ENCODE data around the gene NCAPG2.

NCAPG2 gene

GRCh38 chr7:158742065-158742821 is 37.6 kb upstream of the NCAPG2 start:
- H3K4me1 ChIP-seq (ENCODE audit: control insufficient read depth, insufficient read depth, low read depth, low read length): peaks cover 19% of the 10 kb centered on the region
- H4K8ac ChIP-seq (ENCODE audit: low read length): peak overlapping the region; percentile 81
- H2BK120ac ChIP-seq (ENCODE audit: low read depth, low read length): no peak overlapping the region
- 98% methylated on average over 19 of the region's 19 CpGs for WGBS
- peak overlapping the region; percentile 28 for H3K27ac ChIP-seq (ENCODE audit: low read length, poor library complexity, severe bottlenecking)
- no peak overlapping the region for H3K23ac ChIP-seq (ENCODE audit: low read length in 2 of 2)
- no peak overlapping the region for H2AFZ ChIP-seq (ENCODE audit: low read depth, low read length)
- H3K4me3 ChIP-seq (ENCODE audit: insufficient read depth in 1 of 2, low read depth in 1 of 2, low read length in 2 of 2): no peak overlapping the region
- no peaks in the 10 kb centered on the region for H3K27me3 ChIP-seq (ENCODE audit: control insufficient read depth in 1 of 2, insufficient read depth in 1 of 2, low read length in 2 of 2)
- H3K9me3 ChIP-seq (ENCODE audit: control insufficient read depth, low read length): no peaks in the 10 kb centered on the region
- H3K14ac ChIP-seq (ENCODE audit: low read length in 2 of 2): peak overlapping the region in 1 of 2 experiments; percentile 23
- H3K4ac ChIP-seq (ENCODE audit: low read depth in 1 of 2, low read length in 2 of 2): no peak overlapping the region
- H2AK5ac ChIP-seq (ENCODE audit: low read length, severe bottlenecking): no peak overlapping the region
- peak overlapping the region; percentile 4 for H2BK15ac ChIP-seq (ENCODE audit: low read depth, poor library complexity, severe bottlenecking)
- DNase-seq: no peak
- H3K79me1 ChIP-seq (replicated peaks; ENCODE audit: low read length, poor library complexity, severe bottlenecking): peaks cover 28% of the 10 kb centered on the region
- no peak overlapping the region for H3K9ac ChIP-seq (ENCODE audit: low read length)
- H3K4me2 ChIP-seq (ENCODE audit: low read length, poor library complexity, severe bottlenecking): no peak overlapping the region
- peak overlapping the region; percentile 60 for H4K91ac ChIP-seq (ENCODE audit: low read length)
- peak overlapping the region in 1 of 2 experiments; percentile 7 for H2BK12ac ChIP-seq (ENCODE audit: low read length in 2 of 2)
- H3K36me3 ChIP-seq (ENCODE audit: control insufficient read depth in 1 of 2, insufficient read depth in 2 of 2, low read depth in 1 of 2, low read length in 2 of 2): peaks cover 57 to 96% of the 10 kb centered on the region in 2 experiments
- no peak overlapping the region for H2BK5ac ChIP-seq (ENCODE audit: low read depth, low read length, poor library complexity, severe bottlenecking)
- H3K18ac ChIP-seq (ENCODE audit: low read depth in 1 of 2, low read length in 2 of 2): no peak overlapping the region

- Histone ChIP-seq H3K18ac (ENCODE audit: low read depth in 1 of 2, low read length in 2 of 2) (peak overlapping the region; percentile 69 to 85), H3K36me3 (ENCODE audit: control insufficient read depth in 1 of 2, insufficient read depth in 2 of 2, low read depth in 1 of 2, low read length in 2 of 2) (peaks cover 52 to 96% of the 10 kb centered on the region in 2 experiments), H3K9ac (ENCODE audit: low read length) (peak overlapping the region; percentile 62), H3K4me3 (ENCODE audit: insufficient read depth in 1 of 2, low read depth in 1 of 2, low read length in 2 of 2) (peak overlapping the region in 1 of 2 experiments; percentile 23), H3K4me2 (ENCODE audit: low read length, poor library complexity, severe bottlenecking) (no peak overlapping the region), H3K27me3 (ENCODE audit: control insufficient read depth in 1 of 2, insufficient read depth in 1 of 2, low read length in 2 of 2) (no peaks in the 10 kb centered on the region), H2AK5ac (ENCODE audit: low read length, severe bottlenecking) (peak overlapping the region; percentile 62), H2BK120ac (ENCODE audit: low read depth, low read length) (peak overlapping the region; percentile 57), H2BK12ac (ENCODE audit: low read length in 2 of 2) (peak overlapping the region in 1 of 2 experiments; percentile 46), H3K79me1 (replicated peaks; ENCODE audit: low read length, poor library complexity, severe bottlenecking) (peaks cover 24% of the 10 kb centered on the region), H4K8ac (ENCODE audit: low read length) (peak overlapping the region; percentile 67), H2BK15ac (ENCODE audit: low read depth, poor library complexity, severe bottlenecking) (peak overlapping the region; percentile 80), H2BK5ac (ENCODE audit: low read depth, low read length, poor library complexity, severe bottlenecking) (no peak overlapping the region), H2AFZ (ENCODE audit: low read depth, low read length) (no peak overlapping the region), H3K14ac (ENCODE audit: low read length in 2 of 2) (peak overlapping the region in 1 of 2 experiments; percentile 78), H3K23ac (ENCODE audit: low read length in 2 of 2) (no peak overlapping the region), H3K27ac (ENCODE audit: low read length, poor library complexity, severe bottlenecking) (peak overlapping the region; percentile 71), H4K91ac (ENCODE audit: low read length) (peak overlapping the region; percentile 52), H3K4me1 (ENCODE audit: control insufficient read depth, insufficient read depth, low read depth, low read length) (peaks cover 19% of the 10 kb centered on the region), H3K9me3 (ENCODE audit: control insufficient read depth, low read length) (no peaks in the 10 kb centered on the region), H3K4ac (ENCODE audit: low read depth in 1 of 2, low read length in 2 of 2) (peak overlapping the region; percentile 54 to 57)
- no peak for DNase-seq
- 97% methylated on average over 13 of the region's 14 CpGs for WGBS
Measured at GRCh38 chr7:158741294-158741666, 36.7 kb upstream of the NCAPG2 start.

GRCh38 chr7:158740657-158741293 is 36.2 kb upstream of the NCAPG2 start:
- Histone ChIP-seq H2BK5ac (ENCODE audit: low read depth, low read length, poor library complexity, severe bottlenecking) (no peak overlapping the region), H3K4me1 (ENCODE audit: control insufficient read depth, insufficient read depth, low read depth, low read length) (peaks cover 19% of the 10 kb centered on the region), H3K79me1 (replicated peaks; ENCODE audit: low read length, poor library complexity, severe bottlenecking) (peaks cover 27% of the 10 kb centered on the region), H3K27ac (ENCODE audit: low read length, poor library complexity, severe bottlenecking) (peak overlapping the region; percentile 71), H2AK5ac (ENCODE audit: low read length, severe bottlenecking) (no peak overlapping the region), H3K18ac (ENCODE audit: low read depth in 1 of 2, low read length in 2 of 2) (peak overlapping the region; percentile 69 to 78), H2AFZ (ENCODE audit: low read depth, low read length) (no peak overlapping the region), H2BK120ac (ENCODE audit: low read depth, low read length) (no peak overlapping the region), H3K9me3 (ENCODE audit: control insufficient read depth, low read length) (no peaks in the 10 kb centered on the region), H3K36me3 (ENCODE audit: control insufficient read depth in 1 of 2, insufficient read depth in 2 of 2, low read depth in 1 of 2, low read length in 2 of 2) (peaks cover 52 to 96% of the 10 kb centered on the region in 2 experiments), H2BK15ac (ENCODE audit: low read depth, poor library complexity, severe bottlenecking) (no peak overlapping the region), H3K4me2 (ENCODE audit: low read length, poor library complexity, severe bottlenecking) (no peak overlapping the region), H4K8ac (ENCODE audit: low read length) (peak overlapping the region; percentile 19), H3K4ac (ENCODE audit: low read depth in 1 of 2, low read length in 2 of 2) (no peak overlapping the region), H3K27me3 (ENCODE audit: control insufficient read depth in 1 of 2, insufficient read depth in 1 of 2, low read length in 2 of 2) (no peaks in the 10 kb centered on the region), H4K91ac (ENCODE audit: low read length) (no peak overlapping the region), H2BK12ac (ENCODE audit: low read length in 2 of 2) (no peak overlapping the region), H3K4me3 (ENCODE audit: insufficient read depth in 1 of 2, low read depth in 1 of 2, low read length in 2 of 2) (peak overlapping the region in 1 of 2 experiments; percentile 23), H3K23ac (ENCODE audit: low read length in 2 of 2) (no peak overlapping the region), H3K14ac (ENCODE audit: low read length in 2 of 2) (no peak overlapping the region), H3K9ac (ENCODE audit: low read length) (peak overlapping the region; percentile 62)
- WGBS: 49% methylated on average over 16 of the region's 16 CpGs
- DNase-seq: peak; percentile 94

- Histone ChIP-seq H3K36me3 (ENCODE audit: control insufficient read depth in 1 of 2, insufficient read depth in 2 of 2, low read depth in 1 of 2, low read length in 2 of 2) (peaks cover 54 to 96% of the 10 kb centered on the region in 2 experiments), H3K4ac (ENCODE audit: low read depth in 1 of 2, low read length in 2 of 2) (peak overlapping the region in 1 of 2 experiments; percentile 62), H3K27ac (ENCODE audit: low read length, poor library complexity, severe bottlenecking) (peak overlapping the region; percentile 71), H2AFZ (ENCODE audit: low read depth, low read length) (no peak overlapping the region), H2AK5ac (ENCODE audit: low read length, severe bottlenecking) (no peak overlapping the region), H3K9ac (ENCODE audit: low read length) (peak overlapping the region; percentile 62), H3K4me2 (ENCODE audit: low read length, poor library complexity, severe bottlenecking) (no peak overlapping the region), H3K27me3 (ENCODE audit: control insufficient read depth in 1 of 2, insufficient read depth in 1 of 2, low read length in 2 of 2) (no peaks in the 10 kb centered on the region), H3K79me1 (replicated peaks; ENCODE audit: low read length, poor library complexity, severe bottlenecking) (peaks cover 26% of the 10 kb centered on the region), H3K4me3 (ENCODE audit: insufficient read depth in 1 of 2, low read depth in 1 of 2, low read length in 2 of 2) (peak overlapping the region in 1 of 2 experiments; percentile 9), H4K91ac (ENCODE audit: low read length) (no peak overlapping the region), H4K8ac (ENCODE audit: low read length) (peak overlapping the region; percentile 52), H2BK12ac (ENCODE audit: low read length in 2 of 2) (peak overlapping the region in 1 of 2 experiments; percentile 49), H3K23ac (ENCODE audit: low read length in 2 of 2) (no peak overlapping the region), H2BK120ac (ENCODE audit: low read depth, low read length) (no peak overlapping the region), H3K4me1 (ENCODE audit: control insufficient read depth, insufficient read depth, low read depth, low read length) (peaks cover 19% of the 10 kb centered on the region), H2BK15ac (ENCODE audit: low read depth, poor library complexity, severe bottlenecking) (no peak overlapping the region), H3K9me3 (ENCODE audit: control insufficient read depth, low read length) (no peaks in the 10 kb centered on the region), H3K18ac (ENCODE audit: low read depth in 1 of 2, low read length in 2 of 2) (peak overlapping the region in 1 of 2 experiments; percentile 84), H2BK5ac (ENCODE audit: low read depth, low read length, poor library complexity, severe bottlenecking) (no peak overlapping the region), H3K14ac (ENCODE audit: low read length in 2 of 2) (no peak overlapping the region)
- DNase-seq: peak; percentile 94
- 12% methylated on average over 15 of the region's 15 CpGs for WGBS
Measured at GRCh38 chr7:158740013-158740656, 35.5 kb upstream of the NCAPG2 start.
